Natural killer cell (primary cell): Measurements from ENCODE around the gene TACR1. TPM values are rescaled to one million over a fixed set of nuclear protein-coding genes. Genes with fewer than 3 reads are reported as not detected.

Source experiments
- ATAC-seq, 3 donors: fragments of 150-1000 bp in 2 of 3; fragments of 200-7000 bp in 1 of 3; cut with Tn5 transposase; 1 replicate in 1 of 3; 2 replicates in 2 of 3; pipeline ENCODE4 v1.10.0; 2021; ENCODE audit warnings: mild to moderate bottlenecking in 2 of 3, moderate library complexity in 2 of 3
- DNase-seq, 2 donors: peaks; one replicate each; pipeline versions ENCODE4 v3.0.0 to v3.0.0-alpha.2; 2013 to 2021; ENCODE audit warnings: mixed read lengths in 1 of 2
- H3K27ac ChIP-seq: one replicate; pipeline ENCODE4 v1.5.1; 2013; ENCODE audit warnings: mild to moderate bottlenecking, low read length
- H3K27me3 ChIP-seq: one replicate; pipeline ENCODE4 v1.6.1; 2013; ENCODE audit warnings: low read length; ENCODE audit not compliant: control insufficient read depth, insufficient read depth
- H3K36me3 ChIP-seq: one replicate; pipeline ENCODE4 v1.6.1; 2013; ENCODE audit warnings: low read length; ENCODE audit not compliant: control insufficient read depth, insufficient read depth
- H3K4me1 ChIP-seq: one replicate; pipeline ENCODE4 v1.6.1; 2013; ENCODE audit warnings: low read length; ENCODE audit not compliant: control insufficient read depth, insufficient read depth
- H3K4me3 ChIP-seq: one replicate; pipeline ENCODE4 v1.5.1; 2013; ENCODE audit warnings: low read length
- H3K9me3 ChIP-seq: one replicate; pipeline ENCODE4 v1.6.1; 2013; ENCODE audit warnings: low read length; ENCODE audit not compliant: control insufficient read depth, insufficient read depth
- H3K27ac Mint-ChIP-seq, 2 donors: one replicate each; pipeline ENCODE4 v1.8.0; 2022; ENCODE audit warnings: mild to moderate bottlenecking in 2 of 2, mixed read lengths in 2 of 2, moderate library complexity in 1 of 2
- H3K27me3 Mint-ChIP-seq, 2 donors: one replicate each; pipeline ENCODE4 v1.8.0; 2022; ENCODE audit warnings: low read depth in 2 of 2, mixed read lengths in 2 of 2
- H3K36me3 Mint-ChIP-seq: one replicate; pipeline ENCODE4 v1.8.0; 2022; ENCODE audit warnings: mixed read lengths
- H3K4me1 Mint-ChIP-seq, 2 donors: one replicate each; pipeline ENCODE4 v1.8.0; 2022; ENCODE audit warnings: mixed read lengths in 2 of 2
- H3K4me3 Mint-ChIP-seq: one replicate; pipeline ENCODE4 v1.8.0; 2022; ENCODE audit warnings: mild to moderate bottlenecking, moderate library complexity, mixed read lengths
- H3K9me3 Mint-ChIP-seq, 2 donors: one replicate each; pipeline ENCODE4 v1.8.0; 2022; ENCODE audit warnings: mixed read lengths in 2 of 2
- CTCF ChIP-seq: fragments of 200-600 bp; IDR thresholded peaks from one replicate; pipeline ENCODE4 v1.8.0; 2022; ENCODE audit warnings: antibody characterized with exemption
- WGBS: methylation state at CpG from one replicate; pipeline ENCODE4 v1.1.7; 2013; ENCODE audit warnings: missing lambda C conversion rate; ENCODE audit not compliant: insufficient coverage; 5-methylcytosine and 5-hydroxymethylcytosine counted together
- intact Hi-C: fragments of 100-400 bp; cut with micrococcal nuclease; formaldehyde crosslinking; loops from one replicate; pipeline ENCODE4 v1.14.2; 2022
- total RNA-seq, 4 donors: library from RNA; stranded (reverse); fragments of 120-200 nt in 1 of 4; gene quantifications; one replicate each; pipeline versions ENCODE4 v1.2.3 to v1.2.4, GENCODE V29; 2013 to 2022

The TACR1 gene
- total RNA-seq, 3 donors from 2014 or later (not counting 1 experiment from before 2014, with no cell fraction given) = not detected

GRCh38 chr2:75135776-75136400 lies 63.4 kb downstream of the TACR1 start:
- Histone ChIP-seq H3K27ac (no peak overlapping the region), H3K9me3 (no peaks in the 10 kb centered on the region), H3K27me3 (no peaks in the 10 kb centered on the region), H3K4me1 (no peaks in the 10 kb centered on the region), H3K4me3 (no peak overlapping the region), H3K36me3 (no peaks in the 10 kb centered on the region)
- no peak for DNase-seq
- no peak overlapping the region for H3K4me3 Mint-ChIP-seq
- intact Hi-C loops = no loop called here
- no peaks in the 10 kb centered on the region for H3K9me3 Mint-ChIP-seq
- H3K4me1 Mint-ChIP-seq = no peaks in the 10 kb centered on the region
- WGBS = 88% methylated on average over 8 of the region's 8 CpGs
- no peak overlapping the region for H3K27ac Mint-ChIP-seq
- ATAC-seq = no peak
- peaks cover 4 to 7% of the 10 kb centered on the region in 2 donors for H3K27me3 Mint-ChIP-seq
- TF ChIP-seq CTCF = no peak
- H3K36me3 Mint-ChIP-seq = no peaks in the 10 kb centered on the region

GRCh38 chr2:75134860-75135259 lies 64.5 kb downstream of the TACR1 start:
- H3K4me3 ChIP-seq = no peak overlapping the region
- no peak overlapping the region for H3K27ac ChIP-seq
- H3K36me3 ChIP-seq = no peaks in the 10 kb centered on the region
- H3K4me1 Mint-ChIP-seq = no peaks in the 10 kb centered on the region
- no peaks in the 10 kb centered on the region for H3K27me3 ChIP-seq
- H3K27me3 Mint-ChIP-seq = peaks cover 0 to 7% of the 10 kb centered on the region in 2 donors
- WGBS = 75% methylated on average over 1 of the region's 1 CpG
- H3K9me3 ChIP-seq = no peaks in the 10 kb centered on the region
- H3K4me1 ChIP-seq = no peaks in the 10 kb centered on the region
- H3K4me3 Mint-ChIP-seq = no peak overlapping the region
- no peak for TF ChIP-seq CTCF
- no peaks in the 10 kb centered on the region for H3K9me3 Mint-ChIP-seq
- intact Hi-C loops = no loop called here
- H3K27ac Mint-ChIP-seq = no peak overlapping the region
- no peaks in the 10 kb centered on the region for H3K36me3 Mint-ChIP-seq
- DNase-seq = no peak
- ATAC-seq = no peak

- H3K27me3 ChIP-seq = no peaks in the 10 kb centered on the region
- Mint-ChIP-seq H3K9me3 (peaks cover 0 to under 1% of the 10 kb centered on the region in 2 donors), H3K4me3 (no peak overlapping the region), H3K27me3 (peaks cover 0 to 5% of the 10 kb centered on the region in 2 donors), H3K27ac (no peak overlapping the region), H3K4me1 (no peaks in the 10 kb centered on the region), H3K36me3 (no peaks in the 10 kb centered on the region)
- ATAC-seq (no peak), DNase-seq (no peak)
- H3K36me3 ChIP-seq = no peaks in the 10 kb centered on the region
- no peak overlapping the region for H3K4me3 ChIP-seq
- intact Hi-C loops = no loop called here
- TF ChIP-seq CTCF = no peak
- no peak overlapping the region for H3K27ac ChIP-seq
- WGBS = 87% methylated on average over 9 of the region's 9 CpGs
- H3K4me1 ChIP-seq = no peaks in the 10 kb centered on the region
- no peaks in the 10 kb centered on the region for H3K9me3 ChIP-seq
Measured at GRCh38 chr2:75133621-75134570, 65.4 kb downstream of the TACR1 start.
